Right lobe of liver (tissue), 6 donors: Measurements from ENCODE around the gene SOBP. TPM values are rescaled to one million over a fixed set of nuclear protein-coding genes. Genes with fewer than 3 reads are reported as not detected.
"Not testable (repeated sequence)": the region's sequence is repeated elsewhere in the genome, so short reads cannot be mapped to it uniquely, and the experiment has no call there.

ENCODE experiments used
- ATAC-seq, 4 donors: fragments of 200-7000 bp; cut with Tn5 transposase; one replicate each; pipeline ENCODE4 v1.9.1; 2020; ENCODE audit warnings: mild to moderate bottlenecking in 4 of 4, moderate library complexity in 4 of 4
- DNase-seq, 3 donors: peaks; one replicate each; pipeline ENCODE4 v3.0.0-alpha.2; 2020
- H3K27ac ChIP-seq, 3 donors: fragments of 200-600 bp; one replicate each; pipeline ENCODE4 v1.8.0; 2022
- H3K27me3 ChIP-seq, 2 donors: fragments of 200-600 bp; one replicate each; pipeline ENCODE4 v1.8.0; 2022
- H3K36me3 ChIP-seq, 4 donors: fragments of 200-600 bp; sonication (generic) in 1 of 4; one replicate each; pipeline versions ENCODE4 v1.5.1 to v1.8.0; 2017 to 2022; ENCODE audit warnings: control low read depth in 1 of 4
- H3K4me1 ChIP-seq, 4 donors: fragments of 200-600 bp; sonication (generic) in 1 of 4; one replicate each; pipeline versions ENCODE4 v1.5.1 to v1.8.0; 2017 to 2022; ENCODE audit warnings: control low read depth in 1 of 4
- H3K4me3 ChIP-seq, 3 donors: fragments of 200-600 bp; one replicate each; pipeline ENCODE4 v1.8.0; 2022
- H3K9me3 ChIP-seq, 4 donors: fragments of 200-600 bp; sonication (generic) in 1 of 4; one replicate each; pipeline versions ENCODE4 v1.5.1 to v1.8.0; 2017 to 2022; ENCODE audit warnings: control low read depth in 1 of 4
- POLR2A ChIP-seq: fragments of 450-650 bp; IDR thresholded peaks from one replicate; pipeline ENCODE4 v1.6.1; 2017; ENCODE audit warnings: antibody characterized with exemption, mild to moderate bottlenecking
- WGBS: methylation state at CpG from one replicate; pipeline ENCODE4 v1.1.6; 2018; ENCODE audit warnings: low coverage, low lambda C conversion rate; ENCODE audit not compliant: insufficient coverage; ENCODE audit errors: missing lambda C conversion rate; 5-methylcytosine and 5-hydroxymethylcytosine counted together
- intact Hi-C, 2 donors: fragments of 100-400 bp; cut with DNase I; formaldehyde crosslinking; loops; one replicate each; pipeline versions ENCODE4 v1.11.2 to v1.14.1; 2022
- total RNA-seq, 6 experiments: library from RNA; depleted of rRNA in 2 of 6; stranded (reverse); fragments of >200 nt in 2 of 6; fragmentation: NEBNext Ultra II Directional in 3 of 6; extraction: Animal tissue kit (Norgen Biotek cat#: 25700) in 3 of 6; gene quantifications; one replicate each; pipeline versions ENCODE4 v1.1.0 to v1.2.4, GENCODE V29; 2016 to 2023
- TF ChIP-seq, protein P1 (sequence below), 4 donors: fragments of 200-600 bp in 3 of 4; fragments of 450-650 bp in 1 of 4; IDR thresholded peaks; one replicate each; pipeline versions ENCODE4 v1.5.1 to v1.8.0; 2016 to 2022; ENCODE audit warnings: antibody characterized with exemption in 4 of 4, mild to moderate bottlenecking in 2 of 4
- donor health status: DM: no; HTN: yes; CAD: no.
- donor health status: DM: no; HTN: no; CAD: no.
- donor health status: DM: no; HTN: no; CAD: no.
- donor health status: DM: no; HTN: yes; CAD: no.
- donor health status: DM: no; HTN: yes; CAD: no.

SOBP gene
- total RNA-seq, 6 experiments from 2014 or later: 1.3 to 3.5 (median 1.6) TPM

DNA sequence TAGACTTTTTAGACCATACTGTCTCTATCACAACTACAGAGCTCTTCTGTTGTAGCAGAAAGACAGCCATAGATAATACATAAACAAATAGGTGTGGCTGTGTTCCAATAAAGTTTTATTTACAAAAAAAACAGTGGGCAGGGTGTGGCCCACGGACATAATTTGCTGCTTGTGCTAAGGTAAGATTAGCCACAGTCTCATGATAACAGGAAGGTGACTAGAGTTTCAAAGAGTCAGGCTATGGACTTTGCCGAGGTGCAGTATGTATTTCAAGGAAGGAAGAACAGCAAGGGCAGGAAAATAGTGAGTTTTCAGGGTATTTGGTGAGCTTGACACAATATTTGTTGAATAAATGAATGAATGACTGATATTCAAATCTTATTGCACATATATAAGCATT, 20.2 kb downstream of the SOBP start:
- DNase-seq: no peak
- intact Hi-C loops: no loop called here
- no peak overlapping the region for H3K4me3 ChIP-seq
- H3K27me3 ChIP-seq: no peaks in the 10 kb centered on the region
- H3K36me3 ChIP-seq: no peaks in the 10 kb centered on the region
- no peaks in the 10 kb centered on the region for H3K9me3 ChIP-seq
- H3K4me1 ChIP-seq: no peaks in the 10 kb centered on the region
- WGBS: 77% methylated on average over 2 of the region's 2 CpGs
- TF ChIP-seq POLR2A: no peak
- TF ChIP-seq, protein P1, sequence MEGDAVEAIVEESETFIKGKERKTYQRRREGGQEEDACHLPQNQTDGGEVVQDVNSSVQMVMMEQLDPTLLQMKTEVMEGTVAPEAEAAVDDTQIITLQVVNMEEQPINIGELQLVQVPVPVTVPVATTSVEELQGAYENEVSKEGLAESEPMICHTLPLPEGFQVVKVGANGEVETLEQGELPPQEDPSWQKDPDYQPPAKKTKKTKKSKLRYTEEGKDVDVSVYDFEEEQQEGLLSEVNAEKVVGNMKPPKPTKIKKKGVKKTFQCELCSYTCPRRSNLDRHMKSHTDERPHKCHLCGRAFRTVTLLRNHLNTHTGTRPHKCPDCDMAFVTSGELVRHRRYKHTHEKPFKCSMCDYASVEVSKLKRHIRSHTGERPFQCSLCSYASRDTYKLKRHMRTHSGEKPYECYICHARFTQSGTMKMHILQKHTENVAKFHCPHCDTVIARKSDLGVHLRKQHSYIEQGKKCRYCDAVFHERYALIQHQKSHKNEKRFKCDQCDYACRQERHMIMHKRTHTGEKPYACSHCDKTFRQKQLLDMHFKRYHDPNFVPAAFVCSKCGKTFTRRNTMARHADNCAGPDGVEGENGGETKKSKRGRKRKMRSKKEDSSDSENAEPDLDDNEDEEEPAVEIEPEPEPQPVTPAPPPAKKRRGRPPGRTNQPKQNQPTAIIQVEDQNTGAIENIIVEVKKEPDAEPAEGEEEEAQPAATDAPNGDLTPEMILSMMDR (IDR thresholded peaks at IDR 0.05): no peak
- no peak for ATAC-seq
- no peak overlapping the region for H3K27ac ChIP-seq

DNA sequence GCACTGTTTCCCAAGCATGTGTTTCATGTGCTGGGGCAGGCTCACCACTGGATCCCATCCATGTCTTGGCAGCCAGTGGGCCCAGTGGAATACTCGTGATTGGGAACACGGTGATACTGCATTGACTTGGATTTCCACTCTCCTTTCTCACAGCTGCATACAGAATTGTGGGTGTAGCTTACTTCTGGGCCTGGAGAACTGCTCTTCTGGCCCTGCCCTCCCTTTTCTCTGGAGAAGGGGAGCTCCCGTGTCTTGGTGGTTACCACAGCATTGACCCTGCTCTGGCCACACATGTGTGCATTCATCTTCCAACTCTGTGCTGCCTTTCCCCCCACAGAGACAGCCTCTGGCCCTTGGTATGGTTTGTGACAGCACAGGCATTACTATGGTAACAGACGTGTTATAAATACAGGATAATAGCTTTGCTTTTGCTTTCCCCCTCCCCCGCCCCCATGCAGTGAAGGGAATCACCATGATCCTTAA, 21.6 kb downstream of the SOBP start:
- 58% methylated on average over 2 of the region's 5 CpGs for WGBS
- no peaks in the 10 kb centered on the region for H3K4me1 ChIP-seq
- no peak overlapping the region for H3K27ac ChIP-seq
- H3K9me3 ChIP-seq: no peaks in the 10 kb centered on the region
- no peaks in the 10 kb centered on the region for H3K27me3 ChIP-seq
- no peaks in the 10 kb centered on the region for H3K36me3 ChIP-seq
- no peak overlapping the region for H3K4me3 ChIP-seq
- TF ChIP-seq, protein P1 (IDR thresholded peaks at IDR 0.05): no peak
- no peak for TF ChIP-seq POLR2A
- DNase-seq: no peak
- no peak for ATAC-seq
- intact Hi-C loops: no loop called here

DNA sequence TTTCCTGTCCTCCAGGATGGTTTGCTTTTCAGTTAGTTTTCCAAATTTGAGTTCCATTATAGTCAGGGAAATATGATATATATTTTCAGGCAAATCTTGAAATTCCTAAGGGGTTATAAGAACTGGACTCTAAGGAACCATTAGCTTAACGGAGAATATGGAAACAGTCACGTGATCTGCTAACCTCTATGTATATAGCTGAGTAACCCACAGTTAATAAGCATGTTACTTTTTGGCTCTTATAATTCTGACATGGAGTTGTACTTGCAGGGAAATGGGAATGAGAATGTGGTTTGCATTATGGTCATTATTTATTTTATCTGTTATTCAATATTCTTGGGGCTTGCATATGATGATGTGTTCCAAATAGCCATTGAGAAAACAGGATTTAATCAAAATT, 23.3 kb downstream of the SOBP start:
- H3K4me1 ChIP-seq: no peaks in the 10 kb centered on the region
- ATAC-seq: no peak
- TF ChIP-seq, protein P1 (IDR thresholded peaks at IDR 0.05): no peak
- no peak for TF ChIP-seq POLR2A
- no peaks in the 10 kb centered on the region for H3K27me3 ChIP-seq
- H3K36me3 ChIP-seq: no peaks in the 10 kb centered on the region
- DNase-seq: no peak
- 84% methylated on average over 2 of the region's 2 CpGs for WGBS
- no peak overlapping the region for H3K4me3 ChIP-seq
- intact Hi-C loops: no loop called here
- no peak overlapping the region for H3K27ac ChIP-seq
- H3K9me3 ChIP-seq: no peaks in the 10 kb centered on the region

DNA sequence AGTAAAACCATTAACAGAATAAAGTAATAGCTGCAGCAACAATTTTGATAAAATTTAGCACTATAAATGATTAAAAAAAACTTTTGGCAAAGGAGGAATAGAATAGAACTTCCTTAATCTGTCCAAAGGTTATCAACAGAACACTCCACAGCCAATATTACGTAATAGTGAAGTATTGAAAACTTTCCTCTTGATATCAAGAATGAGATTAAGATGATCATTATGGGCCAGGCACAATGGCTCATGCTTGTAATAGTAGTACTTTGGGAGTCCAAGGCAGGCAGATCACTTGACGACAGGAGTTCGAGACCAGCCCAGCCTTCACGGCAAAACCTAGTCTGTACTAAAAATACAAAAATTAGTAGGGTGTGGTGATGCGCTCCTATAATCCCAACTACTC, 26.0 kb downstream of the SOBP start:
- DNase-seq (no peak), ATAC-seq (no peak)
- no peak overlapping the region for H3K27ac ChIP-seq
- WGBS: 96% methylated on average over 5 of the region's 5 CpGs
- no peaks in the 10 kb centered on the region for H3K9me3 ChIP-seq
- no peak overlapping the region for H3K4me3 ChIP-seq
- intact Hi-C loops: no loop called here
- no peaks in the 10 kb centered on the region for H3K36me3 ChIP-seq
- no peaks in the 10 kb centered on the region for H3K4me1 ChIP-seq
- TF ChIP-seq, protein P1 (IDR thresholded peaks at IDR 0.05): no peak
- no peak for TF ChIP-seq POLR2A
- H3K27me3 ChIP-seq: no peaks in the 10 kb centered on the region

DNA sequence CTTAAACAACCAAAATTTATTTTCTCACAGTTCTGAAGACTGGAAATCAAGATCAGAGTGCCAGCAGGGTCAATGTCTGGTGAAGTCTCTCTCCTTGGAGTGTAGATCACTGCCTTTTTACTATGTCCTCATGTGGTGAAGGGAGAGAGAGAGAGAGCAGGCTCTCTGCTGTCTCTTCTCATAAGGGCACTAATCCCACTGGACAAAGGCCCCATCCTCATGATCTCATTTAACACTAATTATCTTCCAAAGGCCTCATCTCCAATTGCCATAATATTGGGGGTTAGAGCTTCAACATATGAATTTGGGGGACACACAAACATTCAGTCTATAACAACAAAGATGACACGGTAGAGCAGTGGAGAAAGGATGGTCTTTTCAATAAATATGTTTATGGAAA, 27.4 kb downstream of the SOBP start:
- TF ChIP-seq, protein P1 (IDR thresholded peaks at IDR 0.05): no peak
- intact Hi-C loops: no loop called here
- Histone ChIP-seq H3K27me3 (no peaks in the 10 kb centered on the region), H3K36me3 (no peaks in the 10 kb centered on the region), H3K4me3 (no peak overlapping the region), H3K27ac (no peak overlapping the region), H3K4me1 (no peaks in the 10 kb centered on the region), H3K9me3 (no peaks in the 10 kb centered on the region)
- ATAC-seq (no peak), DNase-seq (no peak)
- WGBS: 100% methylated on average over 1 of the region's 1 CpG

DNA sequence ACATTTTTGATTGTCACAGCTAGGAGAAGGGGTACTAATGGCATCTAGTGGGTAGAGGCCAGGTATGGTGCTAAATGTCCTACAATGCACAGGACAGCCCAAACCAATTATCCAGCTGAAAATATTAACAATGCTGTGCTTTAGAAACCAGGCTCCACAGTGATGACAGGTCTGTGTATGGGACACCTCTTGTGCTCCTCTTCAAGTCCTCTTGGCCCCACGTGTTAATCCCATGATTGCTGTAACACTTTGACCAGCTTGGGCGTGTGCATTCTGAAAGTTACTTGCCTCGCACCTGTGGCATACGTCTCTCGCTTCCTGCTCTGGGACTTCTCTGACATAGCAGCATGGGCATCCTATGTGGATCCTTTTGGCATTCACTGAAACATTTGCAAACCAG, 29.3 kb downstream of the SOBP start:
- WGBS: 97% methylated on average over 5 of the region's 5 CpGs
- not testable (repeated sequence) for ATAC-seq, H3K9me3 ChIP-seq

DNA sequence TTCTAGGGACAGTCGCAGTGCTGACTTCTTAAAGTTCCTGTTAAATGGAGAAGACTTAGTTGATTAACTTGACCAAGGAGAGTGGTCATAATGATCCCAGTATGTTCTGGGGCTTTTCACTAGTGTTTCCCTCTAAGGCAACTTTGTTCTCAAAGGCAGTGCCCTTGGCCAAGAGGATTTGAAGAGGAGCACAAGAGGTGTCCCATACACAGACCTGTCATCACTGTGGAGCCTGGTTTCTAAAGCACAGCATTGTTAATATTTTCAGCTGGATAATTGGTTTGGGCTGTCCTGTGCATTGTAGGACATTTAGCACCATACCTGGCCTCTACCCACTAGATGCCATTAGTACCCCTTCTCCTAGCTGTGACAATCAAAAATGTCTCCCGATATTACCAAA, 30.8 kb downstream of the SOBP start:
- DNase-seq, H3K4me3 ChIP-seq, H3K27me3 ChIP-seq, H3K9me3 ChIP-seq, H3K27ac ChIP-seq, intact Hi-C loops, H3K4me1 ChIP-seq, ATAC-seq, H3K36me3 ChIP-seq: not testable (repeated sequence)
- 80% methylated on average over 1 of the region's 2 CpGs for WGBS

More for the DNA sequence above, 29.3 kb downstream of the SOBP start:
- intact Hi-C loops, H3K36me3 ChIP-seq, H3K4me1 ChIP-seq, DNase-seq, H3K27me3 ChIP-seq, H3K4me3 ChIP-seq, H3K27ac ChIP-seq: not testable (repeated sequence)
